Neuronal stem cell (in vitro differentiated cells): ENCODE measurements around the gene CNTNAP2.

ENCODE experiments used
- DNase-seq: peaks from one replicate; pipeline ENCODE4 v3.0.0-alpha.2; 2013; ENCODE audit warnings: low spot score
- H2AFZ ChIP-seq: one replicate; pipeline ENCODE4 v1.6.1; 2013; ENCODE audit warnings: mild to moderate bottlenecking, low read length, inconsistent platforms
- H2AK5ac ChIP-seq: 2 replicates; pipeline ENCODE4 v1.6.1; 2013; ENCODE audit warnings: low read depth, mild to moderate bottlenecking, inconsistent platforms, low read length, moderate library complexity, mixed read lengths
- H2BK120ac ChIP-seq: 2 replicates; pipeline ENCODE4 v1.6.1; 2013; ENCODE audit warnings: low read depth, mild to moderate bottlenecking, inconsistent platforms, low read length, moderate library complexity, mixed read lengths
- H2BK12ac ChIP-seq: one replicate; pipeline ENCODE4 v1.6.1; 2013; ENCODE audit warnings: low read length, inconsistent platforms
- H2BK15ac ChIP-seq: 2 replicates; pipeline ENCODE4 v1.6.1; 2013; ENCODE audit warnings: mild to moderate bottlenecking, low read length, inconsistent platforms, mixed read lengths
- H2BK5ac ChIP-seq: one replicate; pipeline ENCODE4 v1.6.1; 2013; ENCODE audit warnings: inconsistent platforms, mild to moderate bottlenecking, low read length, moderate library complexity
- H3K14ac ChIP-seq: one replicate; pipeline ENCODE4 v1.6.1; 2013; ENCODE audit warnings: low read length, inconsistent platforms
- H3K18ac ChIP-seq: 2 replicates; pipeline ENCODE4 v1.6.1; 2013; ENCODE audit warnings: low read length, inconsistent platforms
- H3K23ac ChIP-seq: 2 replicates; pipeline ENCODE4 v1.6.1; 2013; ENCODE audit warnings: low read depth, mild to moderate bottlenecking, mixed read lengths, low read length, inconsistent platforms; ENCODE audit not compliant: poor library complexity
- H3K27ac ChIP-seq: replicated peaks from 3 replicates; pipeline ENCODE4 v1.5.1; 2013; ENCODE audit warnings: low read length, inconsistent platforms
- H3K27me3 ChIP-seq, 3 experiments: 2 replicates each; pipeline ENCODE4 v1.6.1; 2013; ENCODE audit warnings: low read length in 3 of 3, mild to moderate bottlenecking in 2 of 3, inconsistent platforms in 1 of 3, low read depth in 1 of 3, mixed read lengths in 1 of 3, moderate library complexity in 1 of 3; ENCODE audit not compliant: control insufficient read depth in 3 of 3, insufficient read depth in 3 of 3
- H3K36me3 ChIP-seq, 2 donors: replicated peaks in 1 of 2; 2 replicates each; pipeline ENCODE4 v1.6.1; 2013; ENCODE audit warnings: low read length in 2 of 2; ENCODE audit not compliant: control insufficient read depth in 2 of 2, insufficient read depth in 2 of 2
- H3K4ac ChIP-seq: 2 replicates; pipeline ENCODE4 v1.6.1; 2013; ENCODE audit warnings: inconsistent platforms, mild to moderate bottlenecking, low read length, moderate library complexity
- H3K4me1 ChIP-seq, 2 donors: 1 replicate in 1 of 2; 2 replicates in 1 of 2; pipeline ENCODE4 v1.6.1; 2013; ENCODE audit warnings: low read length in 2 of 2, low read depth in 1 of 2; ENCODE audit not compliant: control insufficient read depth in 2 of 2, insufficient read depth in 1 of 2
- H3K4me2 ChIP-seq: one replicate; pipeline ENCODE4 v1.6.1; 2013; ENCODE audit warnings: mild to moderate bottlenecking, low read length, inconsistent platforms; ENCODE audit not compliant: insufficient read depth, poor library complexity, severe bottlenecking
- H3K4me3 ChIP-seq, 2 donors: 2 replicates each; pipeline ENCODE4 v1.5.1; 2013; ENCODE audit warnings: low read length in 2 of 2, mild to moderate bottlenecking in 2 of 2, inconsistent platforms in 1 of 2, moderate library complexity in 1 of 2
- H3K79me1 ChIP-seq: one replicate; pipeline ENCODE4 v1.6.1; 2013; ENCODE audit warnings: low read depth, mild to moderate bottlenecking, inconsistent platforms, low read length, moderate library complexity
- H3K9ac ChIP-seq: one replicate; pipeline ENCODE4 v1.6.1; 2013; ENCODE audit warnings: mild to moderate bottlenecking, low read depth, low read length, inconsistent platforms; ENCODE audit not compliant: poor library complexity
- H3K9me3 ChIP-seq, 2 donors: replicated peaks in 1 of 2; 2 replicates each; pipeline versions ENCODE3 to v1.6.1; 2013; ENCODE audit warnings: low read length in 2 of 2, mild to moderate bottlenecking in 2 of 2, inconsistent platforms in 1 of 2, low read depth in 1 of 2, mixed read lengths in 1 of 2, moderate library complexity in 1 of 2; ENCODE audit not compliant: control insufficient read depth in 2 of 2, insufficient read depth in 1 of 2
- H4K8ac ChIP-seq: one replicate; pipeline ENCODE4 v1.6.1; 2013; ENCODE audit warnings: low read depth, mild to moderate bottlenecking, inconsistent platforms, low read length, moderate library complexity
- H4K91ac ChIP-seq: one replicate; pipeline ENCODE4 v1.6.1; 2013; ENCODE audit warnings: low read length, low read depth, mild to moderate bottlenecking, inconsistent platforms; ENCODE audit not compliant: poor library complexity
- WGBS, 2 donors: extraction: QIAGEN DNeasy Blood & Tissue Kit; methylation state at CpG; one replicate each; pipeline ENCODE4 v1.1.7; 2013; ENCODE audit warnings: missing lambda C conversion rate in 2 of 2, mixed read lengths in 1 of 2; ENCODE audit not compliant: insufficient read length in 2 of 2, insufficient replicate concordance in 1 of 2; ENCODE audit errors: extremely low coverage in 2 of 2; 5-methylcytosine and 5-hydroxymethylcytosine counted together

Gene CNTNAP2

GRCh38 chr7:146709451-146710027 is 592.9 kb downstream of the CNTNAP2 start:
- H4K91ac ChIP-seq = no peak overlapping the region
- no CpG with 5 or more reads among the region's 4 CpGs for WGBS, 2 donors

DNA sequence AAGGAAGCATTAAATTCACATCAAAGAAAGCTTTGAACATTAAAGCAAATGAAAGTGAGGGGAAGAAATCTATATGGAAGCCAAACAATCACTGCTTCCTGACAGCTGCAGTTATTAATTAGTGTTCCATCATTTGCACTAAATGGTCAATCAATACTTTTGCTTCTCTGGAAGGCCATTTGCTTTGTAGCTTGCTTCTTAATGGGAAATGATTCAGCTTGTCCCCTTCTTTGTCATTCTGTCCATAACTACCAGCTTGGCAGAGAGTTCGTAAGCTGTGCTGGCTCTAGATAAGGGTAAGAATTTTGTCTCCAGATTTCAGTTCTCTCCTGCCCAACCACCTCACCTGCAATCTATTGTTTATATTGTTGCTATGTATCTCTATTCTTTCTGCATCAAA is 596.6 kb downstream of the CNTNAP2 start:
- no peak overlapping the region for H3K4ac ChIP-seq

More at GRCh38 chr7:146709451-146710027, 592.9 kb downstream of the CNTNAP2 start:
- H3K9me3 ChIP-seq = no peaks in the 10 kb centered on the region
- no peak overlapping the region for H3K23ac ChIP-seq
- no peak overlapping the region for H3K14ac ChIP-seq
- no peaks in the 10 kb centered on the region for H3K79me1 ChIP-seq
- H2BK15ac ChIP-seq = no peak overlapping the region
- DNase-seq = no peak
- H3K18ac ChIP-seq = no peak overlapping the region
- no peak overlapping the region for H3K4ac ChIP-seq
- H3K36me3 ChIP-seq = no peaks in the 10 kb centered on the region
- no peak overlapping the region for H2BK12ac ChIP-seq
- H2AK5ac ChIP-seq = no peak overlapping the region
- no peak overlapping the region for H3K27ac ChIP-seq
- no peak overlapping the region for H3K9ac ChIP-seq
- no peak overlapping the region for H2AFZ ChIP-seq
- no peak overlapping the region for H3K4me3 ChIP-seq
- H3K27me3 ChIP-seq = no peaks in the 10 kb centered on the region
- H2BK5ac ChIP-seq = no peak overlapping the region
- H2BK120ac ChIP-seq = no peak overlapping the region
- no peaks in the 10 kb centered on the region for H3K4me1 ChIP-seq
- H3K4me2 ChIP-seq = no peak overlapping the region
- H4K8ac ChIP-seq = no peak overlapping the region

DNA sequence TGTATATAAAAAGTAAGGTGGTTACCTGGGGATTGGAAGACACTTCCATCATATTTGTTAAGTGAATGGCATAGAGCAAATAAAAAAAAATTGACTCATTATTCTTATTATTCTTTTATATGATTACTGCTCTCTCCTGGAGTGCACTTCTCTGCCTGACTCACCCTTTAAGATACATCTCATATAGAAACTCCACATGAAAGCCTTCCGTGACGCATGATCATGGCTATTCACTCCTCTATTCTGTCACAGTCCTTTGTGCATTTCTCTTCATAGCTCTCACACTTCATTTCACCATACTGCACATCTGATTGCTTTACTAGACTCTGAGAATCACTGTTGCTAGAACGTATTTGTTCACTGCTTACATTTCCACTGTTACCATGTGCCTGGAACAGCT is 597.3 kb downstream of the CNTNAP2 start:
- no CpG with 5 or more reads among the region's 3 CpGs for WGBS, 2 donors
- H2AK5ac ChIP-seq = no peak overlapping the region
- no peak overlapping the region for H3K9ac ChIP-seq
- H3K27ac ChIP-seq = no peak overlapping the region
- H3K79me1 ChIP-seq = no peaks in the 10 kb centered on the region
- no peak overlapping the region for H4K8ac ChIP-seq
- no peak overlapping the region for H3K4me3 ChIP-seq
- no peak overlapping the region for H3K23ac ChIP-seq
- no peaks in the 10 kb centered on the region for H3K4me1 ChIP-seq
- no peaks in the 10 kb centered on the region for H3K27me3 ChIP-seq
- no peak overlapping the region for H2BK15ac ChIP-seq
- no peak overlapping the region for H2BK120ac ChIP-seq
- no peak for DNase-seq
- H3K4ac ChIP-seq = no peak overlapping the region
- no peak overlapping the region for H3K4me2 ChIP-seq
- H3K9me3 ChIP-seq = no peaks in the 10 kb centered on the region
- H3K14ac ChIP-seq = no peak overlapping the region
- H2BK5ac ChIP-seq = no peak overlapping the region
- H3K18ac ChIP-seq = no peak overlapping the region
- H2AFZ ChIP-seq = no peak overlapping the region
- no peak overlapping the region for H4K91ac ChIP-seq
- H3K36me3 ChIP-seq = no peaks in the 10 kb centered on the region
- no peak overlapping the region for H2BK12ac ChIP-seq

More for the DNA sequence above, 596.6 kb downstream of the CNTNAP2 start:
- WGBS, 2 donors = no CpG with 5 or more reads among the region's 1 CpG
- Histone ChIP-seq H3K27ac (no peak overlapping the region), H3K14ac (no peak overlapping the region), H3K4me2 (no peak overlapping the region), H3K18ac (no peak overlapping the region), H2BK12ac (no peak overlapping the region), H3K9ac (no peak overlapping the region), H3K23ac (no peak overlapping the region), H3K9me3 (no peaks in the 10 kb centered on the region), H3K79me1 (no peaks in the 10 kb centered on the region), H2AFZ (no peak overlapping the region), H2AK5ac (no peak overlapping the region), H2BK120ac (no peak overlapping the region), H4K8ac (no peak overlapping the region), H3K4me1 (no peaks in the 10 kb centered on the region), H4K91ac (no peak overlapping the region), H3K27me3 (no peaks in the 10 kb centered on the region), H2BK15ac (no peak overlapping the region), H3K36me3 (no peaks in the 10 kb centered on the region), H2BK5ac (no peak overlapping the region), H3K4me3 (no peak overlapping the region)
- DNase-seq = no peak

GRCh38 chr7:146720195-146720594 is 603.6 kb downstream of the CNTNAP2 start:
- H4K8ac ChIP-seq = no peak overlapping the region
- WGBS, 2 donors = no CpG with 5 or more reads among the region's 2 CpGs
- H2BK15ac ChIP-seq = no peak overlapping the region
- no peak overlapping the region for H3K18ac ChIP-seq
- no peaks in the 10 kb centered on the region for H3K36me3 ChIP-seq
- no peak overlapping the region for H2AK5ac ChIP-seq
- no peak overlapping the region for H2BK12ac ChIP-seq
- H2AFZ ChIP-seq = no peak overlapping the region
- no peak overlapping the region for H3K4me3 ChIP-seq
- H3K79me1 ChIP-seq = no peaks in the 10 kb centered on the region
- no peak overlapping the region for H3K27ac ChIP-seq
- H3K4me2 ChIP-seq = no peak overlapping the region
- no peak overlapping the region for H4K91ac ChIP-seq
- no peak overlapping the region for H2BK120ac ChIP-seq
- H3K23ac ChIP-seq = no peak overlapping the region
- no peaks in the 10 kb centered on the region for H3K4me1 ChIP-seq
- no peak overlapping the region for H3K9ac ChIP-seq
- H3K4ac ChIP-seq = no peak overlapping the region
- H3K27me3 ChIP-seq = no peaks in the 10 kb centered on the region
- no peak for DNase-seq
- H3K14ac ChIP-seq = no peak overlapping the region
- no peaks in the 10 kb centered on the region for H3K9me3 ChIP-seq
- no peak overlapping the region for H2BK5ac ChIP-seq
